GM04504 (cell line): Measurements from ENCODE around the gene SLC30A3.

Experiments
- DNase-seq: peaks from one replicate; pipeline ENCODE4 v3.0.0-alpha.2; 2012; ENCODE audit warnings: low read depth

SLC30A3 gene

GRCh38 chr2:27258051-27258450 is 4.8 kb downstream of the SLC30A3 start:
- no peak for DNase-seq

GRCh38 chr2:27256855-27257454 is 5.9 kb downstream of the SLC30A3 start:
- DNase-seq: no peak

GRCh38 chr2:27255660-27256059 is 7.2 kb downstream of the SLC30A3 start:
- DNase-seq: peak; percentile 15

GRCh38 chr2:27255187-27255586 is 7.7 kb downstream of the SLC30A3 start:
- DNase-seq: no peak

- DNase-seq: no peak
Observed at GRCh38 chr2:27251766-27252165, 11.1 kb downstream of the SLC30A3 start.

GRCh38 chr2:27250652-27251379 is 12.0 kb downstream of the SLC30A3 start:
- no peak for DNase-seq

- no peak for DNase-seq
Observed at GRCh38 chr2:27249891-27250651, 12.8 kb downstream of the SLC30A3 start.

- DNase-seq: no peak
Observed at GRCh38 chr2:27249159-27249890, 13.5 kb downstream of the SLC30A3 start.

- DNase-seq: no peak
Observed at GRCh38 chr2:27247893-27248292, 15.0 kb downstream of the SLC30A3 start.

- no peak for DNase-seq
Observed at GRCh38 chr2:27245626-27246025, 17.2 kb downstream of the SLC30A3 start.

- no peak for DNase-seq
Observed at GRCh38 chr2:27245116-27245515, 17.7 kb downstream of the SLC30A3 start.

- no peak for DNase-seq
Observed at GRCh38 chr2:27243391-27244130, 19.3 kb downstream of the SLC30A3 start.

- DNase-seq: no peak
Observed at GRCh38 chr2:27242614-27242951, 20.3 kb downstream of the SLC30A3 start.

GRCh38 chr2:27241761-27242613 is 20.9 kb downstream of the SLC30A3 start:
- DNase-seq: no peak

- DNase-seq: no peak
Observed at GRCh38 chr2:27240406-27240805, 22.4 kb downstream of the SLC30A3 start.

- DNase-seq: no peak
Observed at GRCh38 chr2:27238976-27239375, 23.9 kb downstream of the SLC30A3 start.

GRCh38 chr2:27237341-27237945 is 25.4 kb downstream of the SLC30A3 start:
- no peak for DNase-seq

- no peak for DNase-seq
Observed at GRCh38 chr2:27236626-27237025, 26.2 kb downstream of the SLC30A3 start.

GRCh38 chr2:27236136-27236535 is 26.7 kb downstream of the SLC30A3 start:
- no peak for DNase-seq

GRCh38 chr2:27233341-27233740 is 29.5 kb downstream of the SLC30A3 start:
- no peak for DNase-seq
